Right cardiac atrium (tissue), 5 donors: Measurements from ENCODE around the gene APLF. TPM values are rescaled to one million over a fixed set of nuclear protein-coding genes. Genes with fewer than 3 reads are reported as not detected.
"Not testable (repeated sequence)": the region's sequence is repeated elsewhere in the genome, so short reads cannot be mapped to it uniquely, and the experiment has no call there.

ENCODE experiments used
- ATAC-seq, 2 donors: fragments of 200-7000 bp; cut with Tn5 transposase; one replicate each; pipeline versions ENCODE4 v1.8.0 to v1.9.1; 2020; ENCODE audit warnings: moderate library complexity in 2 of 2, mild to moderate bottlenecking in 1 of 2
- DNase-seq, 3 donors: peaks; one replicate each; pipeline ENCODE4 v3.0.0-alpha.2; 2020
- H3K27ac ChIP-seq: one replicate; pipeline ENCODE4 v1.5.1; 2013; ENCODE audit warnings: mild to moderate bottlenecking, low read length, control low read depth, moderate library complexity
- H3K27me3 ChIP-seq: one replicate; pipeline ENCODE4 v1.6.1; 2013; ENCODE audit not compliant: control insufficient read depth, insufficient read depth
- H3K4me1 ChIP-seq: one replicate; pipeline ENCODE4 v1.6.1; 2013; ENCODE audit warnings: low read length; ENCODE audit not compliant: control insufficient read depth, insufficient read depth
- H3K4me3 ChIP-seq: one replicate; pipeline ENCODE4 v1.5.1; 2013; ENCODE audit warnings: low read length, control low read depth
- H3K9me3 ChIP-seq: one replicate; pipeline ENCODE4 v1.6.1; 2013; ENCODE audit warnings: low read length; ENCODE audit not compliant: control insufficient read depth
- WGBS: extraction: QIAGEN DNeasy Blood & Tissue Kit; methylation state at CpG from one replicate; pipeline ENCODE4 v1.1.7; 2013; 5-methylcytosine and 5-hydroxymethylcytosine counted together
- intact Hi-C, 4 donors: fragments of 100-400 bp; cut with DNase I; formaldehyde crosslinking; loops; one replicate each; pipeline versions ENCODE4 v1.11.0 to v1.14.0; 2022 to 2023
- polyA plus RNA-seq: library from polyadenylated mRNA; stranded (reverse); fragments of 200-250 nt; gene quantifications from one replicate; pipeline ENCODE4 v1.2.3, GENCODE V29; 2013
- total RNA-seq, 4 donors: library from RNA; stranded (reverse); fragmentation: NEBNext Ultra II Directional; extraction: Animal tissue kit (Norgen Biotek cat#: 25700); gene quantifications; one replicate each; pipeline ENCODE4 v1.2.1, GENCODE V29; 2021
- donor health status: healthy with polysubstance abuse.
- donor health status: DM: no; HTN: yes; CAD: no.
- donor health status: DM: no; HTN: no; CAD: no.
- donor health status: DM: no; HTN: yes; CAD: no; lungs with severe emphysema.
- donor health status: DM: yes; HTN: yes; CAD: no.

APLF gene
- total and polyA plus RNA-seq, 5 donors = 0.72 to 7.6 (median 6.6) TPM

DNA sequence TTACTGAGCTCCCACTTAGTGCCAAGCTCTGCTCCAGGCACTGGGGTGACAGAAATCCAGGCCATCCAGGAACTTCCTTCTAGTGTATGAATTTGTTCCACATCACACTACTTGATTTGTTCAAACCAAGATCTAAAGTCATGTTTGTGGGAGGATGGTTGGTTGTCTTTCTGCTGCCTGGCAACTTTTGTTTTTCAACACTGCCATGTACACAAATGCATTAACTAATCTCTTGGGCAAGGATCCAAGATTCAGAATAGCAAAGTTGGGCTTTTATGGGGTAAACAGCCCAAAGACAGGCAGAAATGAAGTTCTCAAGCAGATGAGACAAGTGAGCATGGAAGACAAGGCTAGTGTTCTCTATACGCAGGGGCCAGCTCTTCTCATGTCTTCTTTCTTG lies 122.6 kb downstream of the APLF start:
- H3K27ac ChIP-seq = no peak overlapping the region
- no peaks in the 10 kb centered on the region for H3K9me3 ChIP-seq
- 59% methylated on average over 1 of the region's 1 CpG for WGBS
- ATAC-seq = no peak
- no peak overlapping the region for H3K4me3 ChIP-seq
- intact Hi-C loops = no loop called here
- no peaks in the 10 kb centered on the region for H3K27me3 ChIP-seq
- no peak for DNase-seq
- no peaks in the 10 kb centered on the region for H3K4me1 ChIP-seq

DNA sequence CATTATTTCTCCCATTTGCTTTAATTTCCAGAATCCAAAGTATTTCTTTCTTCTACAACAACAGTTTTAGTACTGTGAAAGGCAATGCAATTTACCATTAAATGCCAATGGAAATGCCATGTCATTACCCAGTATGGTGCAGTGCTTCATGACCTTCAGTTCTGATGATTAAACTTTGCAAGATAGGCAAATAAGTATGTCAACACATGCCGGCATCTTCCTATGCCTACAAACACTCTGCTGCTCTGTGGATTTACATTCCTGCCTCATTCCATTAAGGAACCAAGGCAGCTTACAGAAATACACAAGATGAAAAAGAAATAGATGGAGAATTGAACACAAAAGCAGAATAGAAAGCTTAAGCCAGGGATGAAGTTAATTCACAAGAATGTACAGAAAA lies 123.3 kb downstream of the APLF start:
- Histone ChIP-seq H3K27me3 (no peaks in the 10 kb centered on the region), H3K4me3 (no peak overlapping the region), H3K9me3 (no peaks in the 10 kb centered on the region), H3K4me1 (no peaks in the 10 kb centered on the region), H3K27ac (no peak overlapping the region)
- ATAC-seq = no peak
- WGBS = 73% methylated on average over 1 of the region's 1 CpG
- DNase-seq = no peak
- intact Hi-C loops = no loop called here

DNA sequence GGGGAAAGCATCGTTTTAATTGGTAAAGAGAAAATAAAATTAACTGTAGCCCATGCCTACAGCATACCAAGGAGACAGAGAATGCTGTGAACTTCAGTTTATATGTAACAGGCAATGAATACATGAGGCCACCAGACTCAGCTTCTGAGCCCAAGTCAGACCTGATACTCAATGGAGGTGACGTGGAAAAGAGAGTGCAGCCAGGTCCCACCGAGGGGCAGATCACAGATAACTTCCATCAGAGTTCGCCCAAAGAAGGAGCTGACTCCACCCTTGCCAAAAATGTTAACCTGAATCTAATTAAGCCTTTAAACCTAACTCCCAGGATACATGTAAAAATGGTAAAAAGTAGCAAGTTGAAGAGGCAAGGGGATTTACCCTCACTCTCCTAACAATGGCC lies 123.8 kb downstream of the APLF start:
- no peaks in the 10 kb centered on the region for H3K27me3 ChIP-seq
- H3K4me3 ChIP-seq = no peak overlapping the region
- no peak overlapping the region for H3K27ac ChIP-seq
- intact Hi-C loops = no loop called here
- no peak for DNase-seq
- no peak for ATAC-seq
- H3K9me3 ChIP-seq = no peaks in the 10 kb centered on the region
- WGBS = 90% methylated on average over 4 of the region's 4 CpGs
- no peaks in the 10 kb centered on the region for H3K4me1 ChIP-seq

DNA sequence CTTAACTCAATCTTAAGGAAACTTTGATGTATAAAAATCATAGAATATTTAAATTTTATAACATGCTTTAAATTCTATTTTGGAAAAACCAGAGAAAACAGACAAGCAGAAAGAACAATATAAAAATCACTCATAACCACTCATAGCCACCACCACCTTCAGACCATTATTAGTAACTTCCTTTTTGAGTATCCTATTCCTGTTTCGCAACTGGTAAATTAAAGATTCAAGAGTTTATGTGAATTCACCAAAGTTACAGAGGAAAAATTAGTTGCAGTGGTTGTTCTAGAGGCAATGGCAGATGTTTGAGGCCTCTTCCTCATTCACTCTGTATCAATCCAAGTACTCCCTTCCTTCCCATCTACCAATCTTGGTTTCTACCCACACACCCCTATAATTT lies 126.7 kb downstream of the APLF start:
- Histone ChIP-seq H3K27ac (no peak overlapping the region), H3K4me3 (no peak overlapping the region), H3K27me3 (no peaks in the 10 kb centered on the region), H3K4me1 (no peaks in the 10 kb centered on the region), H3K9me3 (no peaks in the 10 kb centered on the region)
- WGBS = 68% methylated on average over 1 of the region's 1 CpG
- intact Hi-C loops = no loop called here
- no peak for DNase-seq
- ATAC-seq = no peak

DNA sequence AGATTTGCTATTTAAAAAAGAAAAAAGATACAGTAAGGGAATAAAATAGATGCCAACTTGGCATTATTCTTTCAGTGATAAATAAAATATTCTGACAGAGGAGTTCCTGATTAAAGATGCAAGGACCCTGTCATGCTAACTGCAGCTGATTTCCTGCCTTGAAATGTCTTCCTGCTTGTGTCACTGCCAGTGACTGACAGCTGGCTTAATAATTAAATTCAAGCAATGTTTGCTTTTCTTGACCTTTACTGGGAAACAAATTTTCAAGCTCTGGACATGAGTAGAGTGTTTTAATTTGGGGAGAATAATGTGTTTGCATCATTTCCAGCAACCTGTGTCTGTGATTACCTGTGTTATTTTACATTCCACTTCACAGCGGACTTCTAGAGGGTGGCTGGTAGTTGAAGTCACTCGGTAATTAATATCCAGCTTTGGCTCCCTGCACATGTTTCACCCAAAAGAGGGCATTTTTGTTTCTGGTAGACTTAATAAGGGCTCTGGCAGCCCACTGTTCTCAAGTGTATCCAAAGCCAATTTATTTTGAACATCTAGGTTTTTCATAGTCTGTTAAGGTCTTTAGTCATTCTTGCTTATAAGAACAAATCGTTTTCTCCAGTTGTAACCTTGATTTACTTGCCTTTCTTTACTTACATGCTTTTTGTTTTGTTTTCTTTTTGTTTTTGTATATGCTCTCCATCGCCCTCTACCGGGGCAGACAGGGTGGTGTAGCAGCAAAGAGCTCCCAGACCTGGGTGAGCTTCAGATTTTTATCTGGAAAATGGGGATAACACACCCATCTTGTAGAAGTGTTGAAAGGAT lies 127.5 kb downstream of the APLF start:
- DNase-seq = peak in 1 of 3 donors; percentile 49
- H3K27ac ChIP-seq = no peak overlapping the region

DNA sequence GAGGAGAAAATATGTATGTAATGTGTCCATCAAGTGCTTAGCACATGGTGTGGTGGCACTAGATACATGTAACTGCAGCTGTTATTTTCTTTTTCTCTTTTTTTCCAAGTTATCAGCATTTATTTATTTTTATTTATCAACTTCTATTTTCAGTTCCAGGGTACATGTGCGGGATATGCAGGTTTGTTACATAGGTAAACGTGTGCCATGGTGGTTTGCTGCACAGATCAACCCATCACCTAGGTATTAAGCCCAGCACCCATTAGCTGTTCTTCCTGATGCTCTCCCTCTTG lies 128.1 kb downstream of the APLF start:
- DNase-seq, H3K4me3 ChIP-seq, H3K4me1 ChIP-seq, H3K27ac ChIP-seq, ATAC-seq, intact Hi-C loops, H3K9me3 ChIP-seq, H3K27me3 ChIP-seq: not testable (repeated sequence)
- WGBS = 70% methylated on average over 2 of the region's 2 CpGs

More for the DNA sequence above, 127.5 kb downstream of the APLF start:
- intact Hi-C loops = no loop called here
- Histone ChIP-seq H3K4me3 (no peak overlapping the region), H3K27me3 (no peaks in the 10 kb centered on the region), H3K4me1 (no peaks in the 10 kb centered on the region), H3K9me3 (no peaks in the 10 kb centered on the region)
- 21% methylated on average over 5 of the region's 5 CpGs for WGBS
- no peak for ATAC-seq

DNA sequence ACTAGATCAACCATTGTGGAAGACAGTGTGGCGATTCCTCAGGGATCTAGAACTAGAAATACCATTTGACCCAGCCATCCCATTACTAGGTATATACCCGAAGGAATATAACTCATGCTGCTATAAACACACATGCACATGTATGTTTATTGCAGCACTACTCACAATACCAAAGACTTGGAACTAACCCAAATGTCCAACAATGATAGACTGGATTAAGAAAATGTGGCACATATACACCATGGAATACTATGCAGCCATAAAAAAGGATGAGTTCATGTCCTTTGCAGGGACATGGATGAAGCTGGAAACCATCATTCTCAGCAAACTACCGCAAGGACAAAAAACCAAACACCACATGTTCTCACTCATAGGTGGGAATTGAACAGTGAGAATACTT lies 133.1 kb downstream of the APLF start:
- H3K4me3 ChIP-seq, intact Hi-C loops, H3K4me1 ChIP-seq, H3K27ac ChIP-seq, DNase-seq, H3K27me3 ChIP-seq, H3K9me3 ChIP-seq, ATAC-seq: not testable (repeated sequence)
- 88% methylated on average over 3 of the region's 3 CpGs for WGBS

DNA sequence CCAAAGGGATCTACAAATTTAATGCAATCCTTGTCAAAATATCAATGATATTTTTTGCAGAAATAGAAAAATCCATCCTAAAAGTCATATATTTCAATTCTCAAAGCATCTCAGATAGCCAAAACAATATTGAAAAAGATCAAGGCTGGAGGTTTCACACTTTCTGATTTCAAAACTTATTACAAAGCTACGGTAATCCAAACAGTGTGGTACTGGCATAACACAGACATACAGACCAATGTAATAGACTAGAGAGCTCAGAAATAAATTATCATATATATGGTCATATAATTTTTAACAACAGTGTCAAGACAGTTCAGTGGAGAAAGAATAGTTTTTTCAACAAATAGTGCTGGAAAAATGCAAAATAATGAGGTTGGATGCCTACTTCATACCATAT lies 135.7 kb downstream of the APLF start:
- WGBS = 95% methylated on average over 1 of the region's 1 CpG
- Histone ChIP-seq H3K4me3 (no peak overlapping the region), H3K27me3 (no peaks in the 10 kb centered on the region), H3K4me1 (no peaks in the 10 kb centered on the region), H3K27ac (no peak overlapping the region), H3K9me3 (no peaks in the 10 kb centered on the region)
- intact Hi-C loops = no loop called here
- ATAC-seq (no peak), DNase-seq (no peak)

DNA sequence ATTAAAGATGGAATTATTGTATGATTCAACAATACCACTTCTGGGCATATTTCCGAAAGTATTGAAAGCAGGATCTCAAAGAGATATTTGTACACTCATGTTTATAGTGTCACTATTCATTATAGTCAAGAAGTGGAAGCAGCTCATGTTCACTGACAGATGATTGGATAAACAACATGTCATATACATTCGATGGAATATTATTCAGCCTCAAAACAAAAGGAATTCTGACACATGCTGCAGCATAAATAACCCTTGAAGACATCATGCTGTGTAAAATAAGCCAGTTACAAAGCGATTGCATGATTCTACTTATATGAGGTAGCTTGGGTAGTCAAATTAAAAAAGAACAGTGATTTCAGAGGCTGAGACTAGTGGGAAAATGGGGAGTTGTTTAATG lies 136.7 kb downstream of the APLF start:
- no peak overlapping the region for H3K4me3 ChIP-seq
- 86% methylated on average over 3 of the region's 3 CpGs for WGBS
- intact Hi-C loops = no loop called here
- H3K4me1 ChIP-seq = no peaks in the 10 kb centered on the region
- no peak overlapping the region for H3K27ac ChIP-seq
- ATAC-seq (no peak), DNase-seq (no peak)
- H3K9me3 ChIP-seq = no peaks in the 10 kb centered on the region
- H3K27me3 ChIP-seq = no peaks in the 10 kb centered on the region

DNA sequence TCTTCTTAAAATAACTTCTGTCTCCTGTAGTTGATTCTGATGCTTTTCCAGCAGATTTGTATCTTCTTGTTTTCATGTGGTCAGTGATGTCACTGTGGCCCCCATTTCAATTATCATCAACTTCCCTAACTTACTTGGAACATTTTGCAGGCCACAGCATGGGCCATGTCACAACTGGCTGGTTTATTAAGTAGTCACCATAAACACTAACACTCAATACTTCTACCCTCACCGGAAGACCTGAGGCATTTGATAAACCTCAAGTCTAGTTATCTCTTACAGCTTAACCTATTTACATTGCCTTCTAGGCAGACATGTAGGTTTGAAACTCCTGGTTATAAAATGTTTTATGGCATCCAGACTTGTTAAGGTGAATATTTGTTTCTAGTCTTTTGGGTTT lies 138.6 kb downstream of the APLF start:
- intact Hi-C loops = no loop called here
- WGBS = 92% methylated on average over 1 of the region's 1 CpG
- no peak for ATAC-seq
- Histone ChIP-seq H3K9me3 (no peaks in the 10 kb centered on the region), H3K27ac (no peak overlapping the region), H3K4me1 (no peaks in the 10 kb centered on the region), H3K27me3 (no peaks in the 10 kb centered on the region), H3K4me3 (no peak overlapping the region)
- DNase-seq = no peak

DNA sequence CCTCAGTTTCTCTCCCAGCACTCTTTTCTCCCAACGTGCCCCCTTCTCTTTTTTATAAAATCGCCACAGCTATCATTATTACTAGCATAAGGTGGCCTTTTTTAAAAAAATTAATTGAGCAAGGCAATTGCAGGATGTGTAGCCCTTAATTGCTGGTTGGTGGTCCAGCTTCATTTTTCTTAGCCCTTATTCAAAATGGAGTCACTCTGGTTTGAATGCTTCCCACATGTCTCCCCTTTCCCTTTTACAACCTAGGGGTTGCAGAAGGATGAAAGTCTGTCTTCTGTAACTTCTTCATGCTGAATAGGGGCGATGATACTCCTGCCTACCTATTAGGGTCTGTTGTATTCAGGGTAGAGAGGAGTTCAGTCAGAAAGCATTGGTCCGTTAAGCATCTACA lies 139.4 kb downstream of the APLF start:
- Histone ChIP-seq H3K4me1 (no peaks in the 10 kb centered on the region), H3K27ac (no peak overlapping the region), H3K27me3 (no peaks in the 10 kb centered on the region), H3K4me3 (no peak overlapping the region), H3K9me3 (no peaks in the 10 kb centered on the region)
- no peak for DNase-seq
- 85% methylated on average over 4 of the region's 4 CpGs for WGBS
- ATAC-seq = no peak
- intact Hi-C loops = no loop called here

DNA sequence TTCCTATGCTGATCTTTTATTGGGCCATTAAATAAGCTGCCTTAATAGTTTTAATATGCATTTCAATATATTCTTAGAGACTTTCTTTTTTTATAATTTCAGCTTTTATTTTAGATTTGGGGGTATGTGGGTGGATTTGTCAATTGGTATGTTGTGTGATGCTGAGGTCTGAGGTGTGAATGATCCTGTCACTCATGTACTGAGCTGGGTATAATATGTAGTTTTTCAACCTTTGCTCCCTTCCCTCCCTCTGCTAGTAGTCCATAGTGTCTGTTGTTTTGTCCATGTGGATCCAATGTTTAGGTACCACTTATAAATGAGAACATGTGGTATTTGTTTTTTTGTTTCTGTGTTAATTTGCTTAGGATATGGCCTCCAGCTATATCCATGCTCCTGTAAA lies 140.5 kb downstream of the APLF start:
- ATAC-seq = no peak
- Histone ChIP-seq H3K9me3 (no peaks in the 10 kb centered on the region), H3K4me1 (no peaks in the 10 kb centered on the region), H3K4me3 (no peak overlapping the region), H3K27ac (no peak overlapping the region), H3K27me3 (no peaks in the 10 kb centered on the region)
- DNase-seq = no peak
- intact Hi-C loops = no loop called here
